ENCODE data around the gene RNLS. TPM values are rescaled to one million over a fixed set of nuclear protein-coding genes. Genes with fewer than 3 reads are reported as not detected.

Gene RNLS
- total and polyA plus RNA-seq, 2 of the 4 experiments (the other 2 are of a cell fraction): 4.5 to 7.0 TPM

DNA sequence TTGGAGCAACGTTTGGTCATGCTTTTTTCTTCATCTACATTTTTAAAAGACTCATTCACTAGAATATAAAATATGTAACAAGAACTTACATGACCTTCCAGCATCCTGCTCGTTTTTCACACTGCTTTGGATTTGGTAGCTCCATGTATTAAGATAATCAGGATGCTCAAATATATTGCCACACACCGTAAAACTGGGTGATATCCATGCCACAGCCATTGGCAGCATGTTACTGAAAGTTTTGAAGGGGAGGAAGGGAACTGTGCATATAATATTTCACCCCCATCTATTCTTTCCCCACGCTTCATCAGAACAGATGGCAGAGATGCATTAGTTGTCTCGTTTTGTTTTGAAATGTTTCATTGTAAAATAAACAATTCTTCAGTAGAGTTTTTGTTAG lies 158.2 kb downstream of the RNLS start:
- BruUV-seq (replicated peaks): no TSS peak
- Histone ChIP-seq H3K4ac (ENCODE audit: low read depth, low read length) (no peak overlapping the region), H3K27ac (ENCODE audit: insufficient read depth, low read length) (no peak overlapping the region), H4K91ac (ENCODE audit: insufficient read depth, low read depth, low read length) (no peak overlapping the region), H2AFZ (replicated peaks; ENCODE audit: low read length, poor library complexity) (no peak overlapping the region), H3K4me2 (ENCODE audit: low read depth, low read length) (no peak overlapping the region), H4K20me1 (ENCODE audit: insufficient read depth, low read length) (no peaks in the 10 kb centered on the region), H3K9me3 (ENCODE audit: control insufficient read depth, insufficient read depth, low read length) (no peaks in the 10 kb centered on the region), H3K56ac (ENCODE audit: extremely low read depth, insufficient read depth, low read length) (no peak overlapping the region), H3K4me3 (ENCODE audit: insufficient read depth, low read depth, low read length) (no peak overlapping the region), H3K27me3 (ENCODE audit: control insufficient read depth, insufficient read depth, low read length) (peaks cover 14% of the 10 kb centered on the region), H3K18ac (ENCODE audit: low read depth, low read length) (no peak overlapping the region), H3K9me1 (ENCODE audit: insufficient read depth, low read length) (no peaks in the 10 kb centered on the region), H3K36me3 (ENCODE audit: control insufficient read depth, insufficient read depth, low read length) (no peaks in the 10 kb centered on the region), H2AK5ac (ENCODE audit: low read depth, low read length) (no peak overlapping the region), H2BK120ac (ENCODE audit: low read depth, low read length) (no peak overlapping the region), H4K8ac (ENCODE audit: low read depth in 2 of 2, low read length in 2 of 2) (no peak overlapping the region), H3K79me1 (ENCODE audit: low read depth in 1 of 2, low read length in 2 of 2) (no peaks in the 10 kb centered on the region), H2BK20ac (ENCODE audit: low read depth, low read length) (no peak overlapping the region), H3K9ac (ENCODE audit: low read depth, low read length) (no peak overlapping the region), H2BK15ac (ENCODE audit: low read depth, low read length) (no peak overlapping the region), H2BK5ac (ENCODE audit: low read depth, low read length, poor library complexity, severe bottlenecking) (no peak overlapping the region), H3K23ac (ENCODE audit: low read depth, low read length) (no peak overlapping the region), H3K14ac (replicated peaks; ENCODE audit: low read depth, low read length) (no peak overlapping the region), H4K5ac (ENCODE audit: low read depth, low read length) (no peak overlapping the region), H2AK9ac (replicated peaks; ENCODE audit: low read depth, low read length, poor library complexity) (no peak overlapping the region), H3K4me1 (ENCODE audit: control insufficient read depth, insufficient read depth, low read length) (no peaks in the 10 kb centered on the region)
- DNase-seq (no peak), ATAC-seq (ENCODE audit: low read depth) (no peak)
- in situ Hi-C loops (cut with MboI; ENCODE audit: low sequenced_read_pairs): no loop called here
- POLR2A ChIA-PET (ENCODE audit: unreplicated experiment): no interaction called here
- dilution Hi-C loops (cut with HindIII; ENCODE audit: low sequenced_read_pairs, unreplicated experiment): no loop called here
- CTCF ChIA-PET: no interaction called here
- no CpG with 5 or more reads among the region's 5 CpGs for WGBS, 2 experiments (ENCODE audit: extremely low coverage in 2 of 2, insufficient read length in 1 of 2)
- intact Hi-C loops (cut with micrococcal nuclease): no loop called here
- TF ChIP-seq RFX5 (IDR thresholded peaks at IDR 0.05; ENCODE audit: low read depth, low read length): no peak

Data from IMR-90 (cell line).